Adrenal gland (tissue), 5 donors: ENCODE data around the gene RYR3.

Experiments
- CTCF ChIP-seq, 6 experiments: fragments of 450-650 bp in 4 of 6; fragments of 200-600 bp in 2 of 6; sonication (generic) in 1 of 6; IDR thresholded peaks; 1 replicate in 5 of 6; 2 replicates in 1 of 6; pipeline versions ENCODE4 v1.5.1 to v1.8.0; 2016 to 2021; ENCODE audit warnings: antibody characterized with exemption in 6 of 6, mild to moderate bottlenecking in 2 of 6, moderate library complexity in 1 of 6
- POLR2A ChIP-seq, 2 donors: fragments of 450-650 bp; IDR thresholded peaks; one replicate each; pipeline ENCODE4 v1.6.1; 2017; ENCODE audit warnings: antibody characterized with exemption in 2 of 2, mild to moderate bottlenecking in 2 of 2, moderate library complexity in 1 of 2
- donor health status: DM: no; HTN: no; CAD: no.

GRCh38 chr15:33539825-33540573, 229.2 kb downstream of the RYR3 start:
- TF ChIP-seq POLR2A (IDR thresholded peaks at IDR 0.05) (no peak), CTCF (IDR thresholded peaks at IDR 0.05) (no peak)
